ENCODE measurements around the gene MARS1.

GRCh38 chr12:57473392-57473791 lies 14.5 kb upstream of the MARS1 start:
- no peak for TF ChIP-seq CTCF (IDR thresholded peaks at IDR 0.05; ENCODE audit: low read length)
- TF ChIP-seq EZH2 (optimal IDR thresholded peaks at IDR 0.05; ENCODE audit: low read depth, low read length): no peak
